Heart left ventricle (tissue), 16 donors: ENCODE measurements around the gene DAP. TPM values are rescaled to one million over a fixed set of nuclear protein-coding genes. Genes with fewer than 3 reads are reported as not detected.

Experiments
- ATAC-seq, 4 donors: fragments of 200-7000 bp; cut with Tn5 transposase; one replicate each; pipeline ENCODE4 v1.9.1; 2020 to 2022; ENCODE audit warnings: moderate library complexity in 4 of 4, mild to moderate bottlenecking in 3 of 4, moderate number of reproducible peaks in 1 of 4
- DNase-seq, 5 donors: peaks; one replicate each; pipeline ENCODE4 v3.0.0-alpha.2; 2020
- H3K27ac ChIP-seq, 12 donors: fragments of 200-600 bp; sonication (generic) in 4 of 12; one replicate each; pipeline versions ENCODE4 v1.5.0 to v1.8.0; 2016 to 2022; ENCODE audit warnings: mild to moderate bottlenecking in 2 of 12
- H3K27me3 ChIP-seq, 9 donors: fragments of 200-600 bp; sonication (generic) in 2 of 9; one replicate each; pipeline versions ENCODE4 v1.5.1 to v1.8.0; 2016 to 2022; ENCODE audit warnings: mild to moderate bottlenecking in 3 of 9
- H3K36me3 ChIP-seq, 9 donors: fragments of 200-600 bp; sonication (generic) in 2 of 9; one replicate each; pipeline versions ENCODE4 v1.5.0 to v1.8.0; 2018 to 2022; ENCODE audit warnings: mild to moderate bottlenecking in 2 of 9
- H3K4me1 ChIP-seq, 12 donors: fragments of 200-600 bp; sonication (generic) in 4 of 12; one replicate each; pipeline versions ENCODE4 v1.5.0 to v1.8.0; 2016 to 2022; ENCODE audit warnings: mild to moderate bottlenecking in 3 of 12
- H3K4me3 ChIP-seq, 12 donors: fragments of 200-600 bp; sonication (generic) in 4 of 12; one replicate each; pipeline versions ENCODE4 v1.5.0 to v1.8.0; 2017 to 2022; ENCODE audit warnings: mild to moderate bottlenecking in 9 of 12, moderate library complexity in 4 of 12
- H3K9me3 ChIP-seq, 12 donors: fragments of 200-600 bp; sonication (generic) in 4 of 12; one replicate each; pipeline versions ENCODE4 v1.5.0 to v1.8.0; 2016 to 2022; ENCODE audit warnings: mild to moderate bottlenecking in 1 of 12
- CTCF ChIP-seq, 12 donors: fragments of 200-600 bp; sonication (generic) in 4 of 12; IDR thresholded peaks; one replicate each; pipeline versions ENCODE4 v1.5.0 to v1.8.0; 2018 to 2022; ENCODE audit warnings: antibody characterized with exemption in 12 of 12, mild to moderate bottlenecking in 5 of 12
- POLR2A ChIP-seq, 2 donors: fragments of 450-650 bp; IDR thresholded peaks; one replicate each; pipeline ENCODE4 v1.6.1; 2017; ENCODE audit warnings: antibody characterized with exemption in 2 of 2, mild to moderate bottlenecking in 2 of 2, moderate library complexity in 2 of 2
- WGBS, 4 donors: extraction: QIAGEN DNeasy Blood & Tissue Kit in 2 of 4; methylation state at CpG; one replicate each; pipeline versions ENCODE4 v1.1.5 to v1.1.7; 2013 to 2018; 5-methylcytosine and 5-hydroxymethylcytosine counted together
- intact Hi-C, 10 donors: fragments of 100-400 bp; cut with DNase I; formaldehyde crosslinking; loops; one replicate each; pipeline versions ENCODE4 v1.11.1 to v1.14.2; 2022
- polyA plus RNA-seq, 2 donors: library from polyadenylated mRNA; stranded (reverse); fragments of 200-250 nt; gene quantifications; one replicate each; pipeline ENCODE4 v1.2.3, GENCODE V29; 2013
- total RNA-seq, 9 donors: library from RNA; depleted of rRNA in 2 of 9; stranded (reverse); fragments of >200 nt in 2 of 9; fragmentation: NEBNext Ultra II Directional in 3 of 9; extraction: Animal tissue kit (Norgen Biotek cat#: 25700) in 3 of 9; gene quantifications; one replicate each; pipeline versions ENCODE4 v1.1.0 to v1.2.4, GENCODE V29; 2016 to 2023
- donor health status: ischemic (EF 13 %, LVEDD 7.1; RV severe dilation, severe dysfunction).
- donor health status: healthy with polysubstance abuse.
- donor health status: DM: no; HTN: yes; CAD: no.
- donor health status: DM: no; HTN: no; CAD: no.
- donor health status: ischemic (EF 25% LVEDD 6.9; RV normal size, moderate dysfunction).
- donor health status: ischemic (EF 25% LVEDD 5.7; RV mildly dilated, moderate dysfunction).
- donor health status: healthy.
- donor health status: DM: yes; HTN: yes; CAD: no.
- donor health status: ischemic (EF 35%, LVEDD 5.7; RV mildly dilated, moderate dysfunction).
- donor health status: nonischemic (EF 11% LVEDD 7.7; RV severe dilation, severe dysfunction).
- donor health status: DM: yes; HTN: yes; CAD: no.
- donor health status: PGD.
- donor health status: ischemic (EF 29% LVEDD 5.4; RV normal size, mild dysfunction).
- donor health status: nonischemic (EF 23%, LVEDD 6.1; RV moderate dilation, normal function).

The DAP gene
- total and polyA plus RNA-seq, 11 donors, result 13.8 to 61.6 (median 28.5) TPM

GRCh38 chr5:10652151-10652550, 108.9 kb downstream of the DAP start:
- Histone ChIP-seq H3K27ac (no peak overlapping the region), H3K9me3 (no peaks in the 10 kb centered on the region), H3K36me3 (peaks cover 0 to 25% (median 11%) of the 10 kb centered on the region in 9 donors), H3K4me3 (no peak overlapping the region), H3K4me1 (peaks cover 0 to 18% (median 0%) of the 10 kb centered on the region in 12 donors), H3K27me3 (no peaks in the 10 kb centered on the region)
- ATAC-seq (peak in 1 of 4 donors; percentile 37), DNase-seq (peak in 1 of 5 donors; percentile 49)
- intact Hi-C loops, result no loop called here
- TF ChIP-seq CTCF (IDR thresholded peaks at IDR 0.05), result no peak
- TF ChIP-seq POLR2A (IDR thresholded peaks at IDR 0.05), result no peak
- WGBS, 4 donors, result 83 to 88% (median 85%) methylated on average over 13 of the region's 13 CpGs

- no peak for TF ChIP-seq POLR2A (IDR thresholded peaks at IDR 0.05)
- TF ChIP-seq CTCF (IDR thresholded peaks at IDR 0.05), result no peak
- 64 to 82% (median 76%) methylated on average over 57 to 68 of the region's 68 CpGs for WGBS, 4 donors
- Histone ChIP-seq H3K27me3 (no peaks in the 10 kb centered on the region), H3K4me1 (peaks cover 0 to 18% (median 0%) of the 10 kb centered on the region in 12 donors), H3K4me3 (no peak overlapping the region), H3K27ac (no peak overlapping the region), H3K9me3 (no peaks in the 10 kb centered on the region), H3K36me3 (peaks cover 0 to 16% (median 5%) of the 10 kb centered on the region in 9 donors)
- intact Hi-C loops, result no loop called here
- DNase-seq (peak in 1 of 5 donors; percentile 13), ATAC-seq (no peak)
Observed at GRCh38 chr5:10649666-10650380, 111.2 kb downstream of the DAP start.

- WGBS, 4 donors, result 74 to 95% (median 81%) methylated on average over 19 to 60 of the region's 60 CpGs
- no peak overlapping the region for H3K27ac ChIP-seq
- intact Hi-C loops, result no loop called here
- peaks cover 0 to 16% (median 5%) of the 10 kb centered on the region in 9 donors for H3K36me3 ChIP-seq
- H3K27me3 ChIP-seq, result no peaks in the 10 kb centered on the region
- ATAC-seq (no peak), DNase-seq (no peak)
- peaks cover 0 to 18% (median 0%) of the 10 kb centered on the region in 12 donors for H3K4me1 ChIP-seq
- H3K9me3 ChIP-seq, result no peaks in the 10 kb centered on the region
- no peak overlapping the region for H3K4me3 ChIP-seq
- no peak for TF ChIP-seq CTCF (IDR thresholded peaks at IDR 0.05)
- TF ChIP-seq POLR2A (IDR thresholded peaks at IDR 0.05), result no peak
Observed at GRCh38 chr5:10648806-10649665, 112.0 kb downstream of the DAP start.

GRCh38 chr5:10647640-10648039, 113.4 kb downstream of the DAP start:
- 95 to 97% (median 97%) methylated on average over 5 of the region's 5 CpGs for WGBS, 4 donors
- intact Hi-C loops, result no loop called here
- TF ChIP-seq POLR2A (IDR thresholded peaks at IDR 0.05) (no peak), CTCF (IDR thresholded peaks at IDR 0.05) (no peak)
- no peaks in the 10 kb centered on the region for H3K9me3 ChIP-seq
- no peak overlapping the region for H3K4me3 ChIP-seq
- no peak for ATAC-seq
- peaks cover 0 to 15% (median 5%) of the 10 kb centered on the region in 9 donors for H3K36me3 ChIP-seq
- no peak overlapping the region for H3K27ac ChIP-seq
- H3K27me3 ChIP-seq, result no peaks in the 10 kb centered on the region
- H3K4me1 ChIP-seq, result peaks cover 0 to 6% (median 0%) of the 10 kb centered on the region in 12 donors
- no peak for DNase-seq
